Activated CD8-positive, alpha-beta T cell treated with anti-CD3 and anti-CD28 coated beads, Interleukin-2, amount 10 ng/mL, durations not matched to agents 7 days and 5 days (primary cell): Measurements from ENCODE around the gene GIGYF2. TPM values are rescaled to one million over a fixed set of nuclear protein-coding genes. Genes with fewer than 3 reads are reported as not detected.

Experiments used
- ATAC-seq: fragments of 150-1000 bp; cut with Tn5 transposase; one replicate; pipeline ENCODE4 v1.10.0; 2021; ENCODE audit warnings: moderate library complexity
- CTCF ChIA-PET: fragments of 350-600 bp; sonication (Branson Sonifier 250); formaldehyde crosslinking; loops from one replicate; lab custom pipeline; 2021; ENCODE audit warnings: antibody characterized with exemption; lab: Charles Lee
- POLR2A ChIA-PET: fragments of 350-600 bp; sonication (Branson Sonifier 250); formaldehyde crosslinking; loops from one replicate; lab custom pipeline; 2021; ENCODE audit warnings: antibody characterized with exemption; lab: Charles Lee
- DNase-seq: peaks from one replicate; pipeline ENCODE4 v3.0.0-alpha.2; 2020
- H3K27ac Mint-ChIP-seq: one replicate; pipeline ENCODE4 v1.8.0; 2021; ENCODE audit warnings: mild to moderate bottlenecking, mixed read lengths
- H3K27me3 Mint-ChIP-seq: one replicate; pipeline ENCODE4 v1.8.0; 2021; ENCODE audit warnings: low read depth, mixed read lengths
- H3K36me3 Mint-ChIP-seq: one replicate; pipeline ENCODE4 v1.8.0; 2021; ENCODE audit warnings: low read depth, mixed read lengths
- H3K4me1 Mint-ChIP-seq: one replicate; pipeline ENCODE4 v1.8.0; 2021; ENCODE audit warnings: low read depth, mixed read lengths
- H3K4me3 Mint-ChIP-seq: one replicate; pipeline ENCODE4 v1.8.0; 2021; ENCODE audit warnings: mild to moderate bottlenecking, mixed read lengths
- H3K9me3 Mint-ChIP-seq: one replicate; pipeline ENCODE4 v1.8.0; 2022; ENCODE audit warnings: mixed read lengths; ENCODE audit not compliant: insufficient read depth
- total RNA-seq, 2 experiments: library from RNA; stranded (reverse); gene quantifications; one replicate each; pipeline ENCODE4 v1.2.3, GENCODE V29; 2021

Gene GIGYF2
- 10 to 100 TPM; 59.3 to 61.7 TPM for total RNA-seq

- Mint-ChIP-seq H3K27me3 (peaks cover 8% of the 10 kb centered on the region), H3K27ac (peak within 1 kb of the TSS; percentile 88), H3K36me3 (peaks cover 28% of the 10 kb centered on the region), H3K9me3 (no peaks in the 10 kb centered on the region), H3K4me3 (peak within 1 kb of the TSS; percentile 90), H3K4me1 (peaks cover 31% of the 10 kb centered on the region)
- CTCF ChIA-PET, result interaction anchor here (1.0 kb wide), 1 partner anchor 92 kb away, joined by 3 read pairs; no protein-coding TSS in a partner anchor
- DNase-seq, result peak; percentile 96
- POLR2A ChIA-PET, result interaction anchor here (1.2 kb wide), 1 partner anchor 76 kb away, joined by 3 read pairs; no protein-coding TSS in a partner anchor
- peak; percentile 91 for ATAC-seq
Measured at GRCh38 chr2:232697059-232697806, at the start of gene GIGYF2. Gene GIGYF2, plus strand, starts transcription at chr2:232697331. Its CDS starts 37,867 bp downstream, at chr2:232735198.

GRCh38 chr2:232649033-232649432 lies 48.1 kb upstream of the GIGYF2 start:
- ATAC-seq (no peak), DNase-seq (no peak)
- CTCF ChIA-PET, result no interaction called here
- H3K36me3 Mint-ChIP-seq, result no peaks in the 10 kb centered on the region
- H3K4me1 Mint-ChIP-seq, result no peaks in the 10 kb centered on the region
- POLR2A ChIA-PET, result no interaction called here
- H3K27ac Mint-ChIP-seq, result no peak overlapping the region
- no peak overlapping the region for H3K4me3 Mint-ChIP-seq
- H3K9me3 Mint-ChIP-seq, result no peaks in the 10 kb centered on the region
- H3K27me3 Mint-ChIP-seq, result no peaks in the 10 kb centered on the region

- no peak overlapping the region for H3K4me3 Mint-ChIP-seq
- no peak overlapping the region for H3K27ac Mint-ChIP-seq
- peaks cover 5% of the 10 kb centered on the region for H3K27me3 Mint-ChIP-seq
- no peaks in the 10 kb centered on the region for H3K9me3 Mint-ChIP-seq
- ChIA-PET CTCF (no interaction called here), POLR2A (no interaction called here)
- H3K36me3 Mint-ChIP-seq, result no peaks in the 10 kb centered on the region
- no peaks in the 10 kb centered on the region for H3K4me1 Mint-ChIP-seq
- DNase-seq, result no peak
- no peak for ATAC-seq
Measured at GRCh38 chr2:232652505-232652851, 44.7 kb upstream of the GIGYF2 start.

GRCh38 chr2:232653441-232653840 lies 43.7 kb upstream of the GIGYF2 start:
- ChIA-PET CTCF (no interaction called here), POLR2A (no interaction called here)
- Mint-ChIP-seq H3K9me3 (no peaks in the 10 kb centered on the region), H3K36me3 (no peaks in the 10 kb centered on the region), H3K4me3 (no peak overlapping the region), H3K27ac (no peak overlapping the region), H3K4me1 (no peaks in the 10 kb centered on the region), H3K27me3 (peaks cover 5% of the 10 kb centered on the region)
- ATAC-seq (no peak), DNase-seq (no peak)

- H3K27me3 Mint-ChIP-seq, result peaks cover 5% of the 10 kb centered on the region
- no peak for ATAC-seq
- H3K9me3 Mint-ChIP-seq, result no peaks in the 10 kb centered on the region
- ChIA-PET CTCF (no interaction called here), POLR2A (no interaction called here)
- no peak overlapping the region for H3K27ac Mint-ChIP-seq
- no peaks in the 10 kb centered on the region for H3K4me1 Mint-ChIP-seq
- H3K4me3 Mint-ChIP-seq, result no peak overlapping the region
- DNase-seq, result no peak
- H3K36me3 Mint-ChIP-seq, result no peaks in the 10 kb centered on the region
Measured at GRCh38 chr2:232655392-232655791, 41.7 kb upstream of the GIGYF2 start.

GRCh38 chr2:232658217-232658785 lies 38.8 kb upstream of the GIGYF2 start:
- Mint-ChIP-seq H3K27ac (no peak overlapping the region), H3K9me3 (no peaks in the 10 kb centered on the region), H3K4me1 (no peaks in the 10 kb centered on the region), H3K36me3 (no peaks in the 10 kb centered on the region), H3K27me3 (peaks cover 5% of the 10 kb centered on the region), H3K4me3 (no peak overlapping the region)
- ChIA-PET CTCF (no interaction called here), POLR2A (no interaction called here)
- no peak for ATAC-seq
- no peak for DNase-seq

GRCh38 chr2:232659359-232659758 lies 37.8 kb upstream of the GIGYF2 start:
- no peak overlapping the region for H3K4me3 Mint-ChIP-seq
- no peaks in the 10 kb centered on the region for H3K9me3 Mint-ChIP-seq
- H3K36me3 Mint-ChIP-seq, result no peaks in the 10 kb centered on the region
- CTCF ChIA-PET, result no interaction called here
- H3K27ac Mint-ChIP-seq, result no peak overlapping the region
- peaks cover 5% of the 10 kb centered on the region for H3K27me3 Mint-ChIP-seq
- H3K4me1 Mint-ChIP-seq, result no peaks in the 10 kb centered on the region
- DNase-seq (no peak), ATAC-seq (no peak)
- POLR2A ChIA-PET, result no interaction called here

- H3K27ac Mint-ChIP-seq, result no peak overlapping the region
- H3K4me1 Mint-ChIP-seq, result no peaks in the 10 kb centered on the region
- H3K9me3 Mint-ChIP-seq, result no peaks in the 10 kb centered on the region
- POLR2A ChIA-PET, result interaction anchor here (0.5 kb wide), 1 partner anchor 122 kb away, joined by 3 read pairs; no protein-coding TSS in a partner anchor
- no peaks in the 10 kb centered on the region for H3K27me3 Mint-ChIP-seq
- ATAC-seq (no peak), DNase-seq (no peak)
- CTCF ChIA-PET, result no interaction called here
- H3K4me3 Mint-ChIP-seq, result no peak overlapping the region
- no peaks in the 10 kb centered on the region for H3K36me3 Mint-ChIP-seq
Measured at GRCh38 chr2:232662486-232663260, 34.5 kb upstream of the GIGYF2 start.

GRCh38 chr2:232666051-232666805 lies 30.9 kb upstream of the GIGYF2 start:
- CTCF ChIA-PET, result interaction anchor here (1.5 to 1.6 kb wide), 2 partner anchors 30 to 63 kb away, joined by 3 to 4 read pairs; no protein-coding TSS in a partner anchor
- no peak overlapping the region for H3K4me3 Mint-ChIP-seq
- peaks cover 2% of the 10 kb centered on the region for H3K27me3 Mint-ChIP-seq

GRCh38 chr2:232667989-232668583 lies 29.0 kb upstream of the GIGYF2 start:
- no peak overlapping the region for H3K4me3 Mint-ChIP-seq
- H3K27me3 Mint-ChIP-seq, result peaks cover 2% of the 10 kb centered on the region
- ATAC-seq (no peak), DNase-seq (no peak)
- ChIA-PET POLR2A (no interaction called here), CTCF (no interaction called here)
- no peaks in the 10 kb centered on the region for H3K36me3 Mint-ChIP-seq
- H3K27ac Mint-ChIP-seq, result no peak overlapping the region
- no peaks in the 10 kb centered on the region for H3K4me1 Mint-ChIP-seq
- H3K9me3 Mint-ChIP-seq, result no peaks in the 10 kb centered on the region

More at GRCh38 chr2:232666051-232666805, 30.9 kb upstream of the GIGYF2 start:
- Mint-ChIP-seq H3K27ac (no peak overlapping the region), H3K4me1 (no peaks in the 10 kb centered on the region), H3K36me3 (no peaks in the 10 kb centered on the region), H3K9me3 (no peaks in the 10 kb centered on the region)
- POLR2A ChIA-PET, result interaction anchor here (0.6 kb wide), 1 partner anchor 557 kb away, joined by 3 read pairs; no protein-coding TSS in a partner anchor
- ATAC-seq, result no peak
- no peak for DNase-seq

- H3K27me3 Mint-ChIP-seq, result peaks cover 4% of the 10 kb centered on the region
- H3K36me3 Mint-ChIP-seq, result no peaks in the 10 kb centered on the region
- ATAC-seq (no peak), DNase-seq (no peak)
- no peak overlapping the region for H3K27ac Mint-ChIP-seq
- no peak overlapping the region for H3K4me3 Mint-ChIP-seq
- CTCF ChIA-PET, result no interaction called here
- POLR2A ChIA-PET, result no interaction called here
- H3K4me1 Mint-ChIP-seq, result no peaks in the 10 kb centered on the region
- no peaks in the 10 kb centered on the region for H3K9me3 Mint-ChIP-seq
Measured at GRCh38 chr2:232668805-232669444, 28.2 kb upstream of the GIGYF2 start.
